GM12878 (cell line): ENCODE results near the gene ZBTB37. TPM values are rescaled to one million over a fixed set of nuclear protein-coding genes. Genes with fewer than 3 reads are reported as not detected.

Source experiments
- ATAC-seq: fragments of 200-7000 bp; cut with Tn5 transposase; 3 replicates; pipeline ENCODE4 v1.9.1; 2020; ENCODE audit warnings: mild to moderate bottlenecking, moderate library complexity
- BruUV-seq: library from RNA; stranded (reverse); fragments of 400-500 nt; replicated peaks from 2 replicates; lab custom pipeline; 2021; lab: Mats Ljungman, UMichigan
- CTCF ChIA-PET: fragments of 300-600 bp; sonication (Branson Sonifier 250); formaldehyde crosslinking; extraction: SDS; loops from one replicate; lab custom pipeline; 2021; ENCODE audit warnings: inconsistent platforms; lab: Yijun Ruan, JAX
- POLR2A ChIA-PET: fragments of 350-600 bp; formaldehyde crosslinking; extraction: SDS; loops from one replicate; lab custom pipeline; 2021; ENCODE audit warnings: inconsistent platforms; lab: Charles Lee
- RAD21 ChIA-PET: fragments of 300-600 bp; sonication (Branson Sonifier 250); formaldehyde crosslinking; loops from one replicate; lab custom pipeline; 2023; ENCODE audit warnings: antibody characterized with exemption; ENCODE audit not compliant: unreplicated experiment; lab: Charles Lee
- SMC1A ChIA-PET: fragments of 300-600 bp; sonication (Branson Sonifier 250); formaldehyde crosslinking; loops from one replicate; lab custom pipeline; 2023; ENCODE audit not compliant: unreplicated experiment, uncharacterized antibody; lab: Charles Lee
- DNase-seq: peaks from one replicate; pipeline ENCODE4 v3.0.0-alpha.2; 2011; ENCODE audit warnings: low read depth, low spot score
- FAIRE-seq: peaks from 3 replicates; lab custom pipeline; 2011; peaks lifted over from hg19 to GRCh38; lab: Jason Lieb, UNC
- H2AFZ ChIP-seq: 2 replicates; pipeline ENCODE4 v1.6.0; 2011; ENCODE audit warnings: low read depth, low read length, control low read depth; ENCODE audit not compliant: control insufficient read depth
- H3K27ac ChIP-seq: 2 replicates; pipeline ENCODE4 v1.5.1; 2011; ENCODE audit warnings: control low read depth; ENCODE audit not compliant: control insufficient read depth, insufficient read depth
- H3K27me3 ChIP-seq, 2 experiments: replicated peaks in 1 of 2; 2 replicates each; pipeline versions ENCODE4 v1.6.0 to v1.6.1; 2011; ENCODE audit warnings: low read length in 1 of 2; ENCODE audit not compliant: control insufficient read depth in 2 of 2, insufficient read depth in 2 of 2
- H3K36me3 ChIP-seq, 2 experiments: 2 replicates each; pipeline ENCODE4 v1.5.1; 2011; ENCODE audit warnings: low read length in 1 of 2; ENCODE audit not compliant: control insufficient read depth in 2 of 2, insufficient read depth in 2 of 2
- H3K4me1 ChIP-seq: 2 replicates; pipeline ENCODE4 v1.6.1; 2011; ENCODE audit warnings: mild to moderate bottlenecking, low read length, moderate library complexity, mixed read lengths; ENCODE audit not compliant: control insufficient read depth, insufficient read depth
- H3K4me2 ChIP-seq: 2 replicates; pipeline ENCODE4 v1.6.0; 2011; ENCODE audit warnings: control low read depth; ENCODE audit not compliant: control insufficient read depth, insufficient read depth
- H3K4me3 ChIP-seq: fragments of 200-600 bp; sonication (generic); 2 replicates; pipeline ENCODE4 v1.5.1; 2016
- H3K79me2 ChIP-seq: 2 replicates; pipeline ENCODE4 v1.6.0; 2011; ENCODE audit warnings: low read length; ENCODE audit not compliant: control insufficient read depth, insufficient read depth
- H3K9ac ChIP-seq: 2 replicates; pipeline ENCODE4 v1.8.0; 2011; ENCODE audit warnings: low read length, control low read depth, mixed read lengths; ENCODE audit not compliant: control insufficient read depth, insufficient read depth
- H3K9me3 ChIP-seq: replicated peaks from 3 replicates; pipeline ENCODE4 v1.5.1; 2011; ENCODE audit warnings: mild to moderate bottlenecking, low read length; ENCODE audit not compliant: control insufficient read depth, insufficient read depth
- H4K20me1 ChIP-seq: 2 replicates; pipeline ENCODE4 v1.6.0; 2011; ENCODE audit not compliant: control insufficient read depth, insufficient read depth
- EGR1 ChIP-seq, 2 experiments: IDR thresholded peaks; 1 replicate in 1 of 2; 2 replicates in 1 of 2; pipeline ENCODE4 v1.6.1; 2011 to 2012; ENCODE audit warnings: low read depth in 2 of 2, low read length in 2 of 2, borderline replicate concordance in 1 of 2, mild to moderate bottlenecking in 1 of 2, moderate library complexity in 1 of 2
- JUNB ChIP-seq: IDR thresholded peaks from 2 replicates; pipeline ENCODE4 v1.6.1; 2016; ENCODE audit warnings: antibody characterized with exemption, mild to moderate bottlenecking
- MYC ChIP-seq: IDR thresholded peaks from 2 replicates; pipeline ENCODE4 v1.6.1; 2011; ENCODE audit warnings: mild to moderate bottlenecking, low read length, moderate library complexity, inconsistent platforms; ENCODE audit not compliant: insufficient read depth, insufficient replicate concordance, insufficient read length, severe bottlenecking
- NFYA ChIP-seq: IDR thresholded peaks from 2 replicates; pipeline ENCODE4 v1.6.1; 2011; ENCODE audit warnings: low read depth, mild to moderate bottlenecking, low read length, improper control_type of control experiment, borderline replicate concordance
- RAD21 ChIP-seq: IDR thresholded peaks from 2 replicates; pipeline ENCODE4 v1.6.1; 2011; ENCODE audit warnings: mild to moderate bottlenecking, low read depth, low read length, moderate library complexity; ENCODE audit not compliant: insufficient read depth
- SIX5 ChIP-seq: IDR thresholded peaks from 2 replicates; pipeline ENCODE4 v1.6.1; 2011; ENCODE audit warnings: mild to moderate bottlenecking, low read depth, low read length, moderate library complexity; ENCODE audit not compliant: severe bottlenecking
- SMAD5 ChIP-seq: IDR thresholded peaks from 2 replicates; pipeline ENCODE4 v1.6.1; 2016; ENCODE audit warnings: antibody characterized with exemption, low read depth
- SREBF2 ChIP-seq: IDR thresholded peaks from 2 replicates; pipeline ENCODE4 v1.6.1; 2012; ENCODE audit warnings: mild to moderate bottlenecking, low read length
- WGBS: methylation state at CpG from one replicate; pipeline ENCODE4 v1.1.6; 2016; ENCODE audit warnings: low lambda C conversion rate; ENCODE audit not compliant: insufficient replicate concordance, insufficient coverage; ENCODE audit errors: missing lambda C conversion rate; 5-methylcytosine and 5-hydroxymethylcytosine counted together
- in situ Hi-C: fragments of 300-500 bp; cut with MboI; formaldehyde crosslinking; loops from 9 replicates; pipeline ENCODE4 v1.14.3; 2018; ENCODE audit warnings: mixed read lengths
- intact Hi-C: fragments of 100-400 bp; cut with micrococcal nuclease; formaldehyde crosslinking; loops from one replicate; pipeline ENCODE4 v1.14.2; 2022; ENCODE audit not compliant: unreplicated experiment
- polyA plus RNA-seq, 11 experiments: library from polyadenylated mRNA; depleted of rRNA in 4 of 11; unstranded in 6 of 11; stranded (reverse) in 5 of 11; fragments of >200 nt; fragmentation: Nextera tagmentation in 4 of 11; fragmentation: Illumina TruSeq in 1 of 11; extraction: Ambion mirVana in 4 of 11; extraction: Trizol in 1 of 11; gene quantifications; 1 replicate in 1 of 11; 2 replicates in 10 of 11; pipeline versions ENCODE4 v1.2.1 to v1.2.3, GENCODE V29; 2011 to 2016; ENCODE audit warnings: inconsistent platforms in 2 of 11, missing spikeins in 2 of 11, low read depth in 1 of 11
- total RNA-seq, 4 experiments: library from RNA; depleted of rRNA in 3 of 4; stranded (reverse); fragments of >200 nt in 3 of 4; fragmentation: Illumina TruSeq in 1 of 4; extraction: Trizol in 1 of 4; gene quantifications; 2 replicates each; pipeline versions ENCODE4 v1.2.1 to v1.2.3, GENCODE V29; 2013 to 2021

Gene ZBTB37
- total and polyA plus RNA-seq, 10 of the 15 experiments (the other 5 are each of a cell fraction or from before 2014, with no cell fraction given), result 0.16 to 5.7 (median 1.9) TPM

GRCh38 chr1:173827611-173828010, 40.6 kb upstream of the ZBTB37 start:
- WGBS, result 95% methylated on average over 2 of the region's 2 CpGs
- POLR2A ChIA-PET, result interaction anchor here (0.6 to 1.0 kb wide), 3 partner anchors 24 to 1082 kb away, joined by 3 to 4 read pairs (median 3); no protein-coding TSS in a partner anchor
- intact Hi-C loops (loop anchor here (10.0 kb wide), 2 partner anchors 623 to 1167 kb away; partner anchors contain the start of genes CACYBP and TNFSF4), in situ Hi-C loops (loop anchor here (10.0 kb wide), 1 partner anchor 1083 kb away; no protein-coding TSS in a partner anchor)
- no peak overlapping the region for H3K4me3 ChIP-seq
- no TSS peak for BruUV-seq
- H3K27ac ChIP-seq, result no peak overlapping the region
- SMC1A ChIA-PET, result interaction anchor here (0.6 to 1.7 kb wide), 6 partner anchors 9 to 398 kb away, joined by 3 to 4 read pairs (median 4); no protein-coding TSS in a partner anchor
- RAD21 ChIA-PET, result interaction anchor here (0.9 to 4.9 kb wide), 3 partner anchors 21 to 397 kb away, joined by 3 to 31 read pairs (median 3); partner anchors contain the start of genes GAS5 and ZBTB37
- H3K27me3 ChIP-seq, result no peaks in the 10 kb centered on the region
- no peak overlapping the region for H3K9ac ChIP-seq
- peaks cover 0 to 5% of the 10 kb centered on the region in 2 experiments; a peak in 2 of 4 replicates for H3K36me3 ChIP-seq
- DNase-seq, result no peak
- no peak overlapping the region for H2AFZ ChIP-seq
- TF ChIP-seq SREBF2 (no peak), SIX5 (no peak), EGR1 (IDR thresholded peaks at IDR 0.05; ENCODE audit: borderline replicate concordance in 1 of 2, low read depth in 2 of 2, low read length in 2 of 2) (no peak), SMAD5 (no peak)
- TF ChIP-seq, all 136 proteins: peak for 0
- H3K79me2 ChIP-seq, result peaks cover 23% of the 10 kb centered on the region
- H4K20me1 ChIP-seq, result no peaks in the 10 kb centered on the region
- H3K9me3 ChIP-seq, result no peaks in the 10 kb centered on the region
- H3K4me1 ChIP-seq, result no peaks in the 10 kb centered on the region; the same call in 1 of the 2 replicates
- FAIRE-seq (no peak), ATAC-seq (no peak)
- H3K4me2 ChIP-seq, result peak overlapping the region; percentile 34; the same call in 1 of the 2 replicates
- CTCF ChIA-PET, result interaction anchor here (0.6 kb wide), 1 partner anchor 38 kb away, joined by 3 read pairs; no protein-coding TSS in a partner anchor

- ChIA-PET POLR2A (no interaction called here), RAD21 (interaction anchor here (0.9 kb wide), 1 partner anchor 9 kb away, joined by 3 read pairs; the partner anchor contains the start of gene DARS2), SMC1A (no interaction called here), CTCF (no interaction called here)
- FAIRE-seq, result no peak
- in situ Hi-C loops (no loop called here), intact Hi-C loops (no loop called here)
- 94% methylated on average over 1 of the region's 1 CpG for WGBS
- H2AFZ ChIP-seq, result no peak overlapping the region
- no peak overlapping the region for H3K4me2 ChIP-seq
- no TSS peak for BruUV-seq
- DNase-seq, result no peak
- no peaks in the 10 kb centered on the region for H3K27me3 ChIP-seq
- H3K9me3 ChIP-seq, result no peaks in the 10 kb centered on the region
- H3K4me1 ChIP-seq, result no peaks in the 10 kb centered on the region
- no peaks in the 10 kb centered on the region for H4K20me1 ChIP-seq
- H3K36me3 ChIP-seq, result peaks cover 0 to 12% of the 10 kb centered on the region in 2 experiments; a peak in 2 of 4 replicates
- H3K9ac ChIP-seq, result no peak overlapping the region
- no peak for ATAC-seq
- no peaks in the 10 kb centered on the region for H3K79me2 ChIP-seq
- H3K27ac ChIP-seq, result no peak overlapping the region
- H3K4me3 ChIP-seq, result no peak overlapping the region
- TF ChIP-seq MYC, result no peak
- no peak for TF ChIP-seq NFYA
- TF ChIP-seq JUNB, result no peak
- TF ChIP-seq RAD21, result no peak
Measured at GRCh38 chr1:173832748-173833147, 35.4 kb upstream of the ZBTB37 start.
